ENCODE results near the gene EFTUD2.
A peak's percentile ranks its signal among the peaks of the same experiment; 100 is the strongest.
"Not testable (repeated sequence)": the region's sequence is repeated elsewhere in the genome, so short reads cannot be mapped to it uniquely, and the experiment has no call there.

Gene EFTUD2

GRCh38 chr17:44899074-44899782 lies at the start of gene EFTUD2:
Gene EFTUD2, minus strand, starts transcription at chr17:44899445. Its CDS starts 4,924 bp downstream, at chr17:44894521.
- DNase-seq (ENCODE audit: low read depth): peak; percentile 45

GRCh38 chr17:44948315-44948795 lies 49.1 kb upstream of the EFTUD2 start:
- DNase-seq (ENCODE audit: low read depth): no peak

DNA sequence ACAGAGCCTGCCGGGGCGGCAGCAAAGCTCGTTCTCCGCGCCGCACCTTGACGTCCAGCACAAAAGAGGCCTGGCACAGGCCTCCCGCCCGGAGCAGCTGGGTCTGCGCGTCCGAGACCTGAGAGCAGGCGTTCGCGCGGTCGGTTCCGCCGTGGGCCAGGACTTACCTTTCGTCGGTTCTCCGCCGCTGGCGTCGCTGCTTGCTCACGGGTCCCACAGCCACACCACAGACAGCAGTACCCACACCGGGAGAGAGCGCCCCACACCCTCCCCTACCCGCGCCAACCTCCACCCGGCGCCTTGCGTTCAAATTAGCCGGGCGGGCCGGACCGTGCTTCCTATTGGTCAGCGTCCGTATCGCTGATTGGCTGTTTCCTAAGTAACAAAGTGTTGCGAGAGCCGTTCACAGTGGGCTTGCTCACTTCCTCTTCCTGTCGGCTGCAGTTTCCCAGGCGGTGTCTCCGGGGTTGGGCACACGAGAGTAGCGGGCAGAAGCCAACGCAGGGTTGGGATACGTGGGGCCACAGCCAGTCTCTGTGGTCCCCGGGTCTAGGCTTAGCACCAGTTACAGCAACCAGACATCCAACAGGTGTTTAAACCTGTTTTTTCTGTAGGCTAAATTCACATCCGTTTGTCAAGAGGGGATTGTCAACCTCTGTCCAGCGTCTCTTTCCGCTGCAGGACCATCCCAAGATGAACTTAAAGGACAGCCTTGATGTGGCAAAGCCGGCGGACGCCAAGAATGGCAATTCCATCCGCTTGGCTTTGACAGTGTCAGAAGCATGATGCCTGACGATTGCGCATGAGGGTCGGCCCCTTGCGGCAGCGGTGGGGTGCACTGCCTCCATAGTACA lies 48.4 kb upstream of the EFTUD2 start, which contains the start of gene KIF18B:
TSS of gene KIF18B (minus strand) at position 313 of the 854 bp plus-strand sequence. CDS start 11,429 bp downstream, outside the sequence.
- peak; percentile 73 for DNase-seq (ENCODE audit: low read depth)

GRCh38 chr17:44945652-44946051 lies 46.4 kb upstream of the EFTUD2 start:
- not testable (repeated sequence) for DNase-seq (ENCODE audit: low read depth)

GRCh38 chr17:44942456-44942855 lies 43.2 kb upstream of the EFTUD2 start:
- DNase-seq (ENCODE audit: low read depth): no peak

DNA sequence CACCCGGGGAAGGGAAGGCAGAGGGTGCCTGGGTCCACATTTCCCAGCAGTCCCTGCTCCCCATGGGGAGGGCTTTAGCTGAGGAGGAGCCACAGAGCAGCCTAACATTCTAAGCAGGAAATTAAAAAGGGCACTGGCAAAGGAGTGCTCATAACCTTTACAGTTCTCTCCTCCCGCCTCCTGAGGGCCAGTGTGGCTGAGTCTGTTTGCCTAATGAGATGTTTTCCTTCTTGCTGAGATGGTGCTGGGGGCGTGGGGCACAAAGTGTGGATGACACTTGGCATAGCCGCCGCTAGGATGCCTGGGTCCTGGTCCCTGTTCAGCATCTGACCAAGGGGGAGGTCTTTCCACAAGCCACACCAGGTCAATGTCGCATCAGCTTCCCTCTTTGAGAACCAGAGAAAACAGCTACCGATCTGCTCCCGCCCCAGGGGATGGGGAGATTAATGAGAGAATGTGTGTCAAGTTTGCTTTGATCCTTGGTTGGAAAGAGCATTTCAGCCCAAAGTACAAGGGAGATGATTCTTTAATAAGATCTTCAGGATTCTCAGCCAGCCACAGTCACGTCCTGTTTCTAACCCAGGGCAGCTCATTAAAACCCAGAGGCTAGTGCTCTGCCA lies 42.6 kb upstream of the EFTUD2 start:
- DNase-seq (ENCODE audit: low read depth): no peak

- no peak for DNase-seq (ENCODE audit: low read depth)
Observed at GRCh38 chr17:44940768-44941167, 41.5 kb upstream of the EFTUD2 start.

- DNase-seq (ENCODE audit: low read depth): no peak
Observed at GRCh38 chr17:44940317-44940716, 41.1 kb upstream of the EFTUD2 start.

DNA sequence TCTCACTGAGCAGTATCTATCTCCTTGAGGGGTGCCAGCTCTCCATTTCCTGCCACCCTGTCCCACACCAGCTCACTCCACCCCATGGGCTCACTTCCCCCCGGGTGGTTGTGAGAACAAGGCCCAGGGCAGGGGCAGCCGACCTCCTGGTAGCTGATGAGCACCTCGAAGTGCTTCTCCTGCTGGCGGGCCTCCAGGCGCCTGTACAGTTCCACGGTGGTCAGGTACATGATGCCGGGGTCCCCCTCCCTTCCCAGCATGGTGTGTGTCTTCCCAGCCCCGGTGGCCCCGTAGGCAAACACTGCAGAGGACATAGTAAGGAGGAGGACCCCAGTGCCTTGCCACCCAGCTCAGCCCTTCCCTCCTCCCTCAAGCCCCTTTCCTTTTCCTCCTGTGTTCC lies 35.9 kb upstream of the EFTUD2 start:
- DNase-seq (ENCODE audit: low read depth): no peak

DNA sequence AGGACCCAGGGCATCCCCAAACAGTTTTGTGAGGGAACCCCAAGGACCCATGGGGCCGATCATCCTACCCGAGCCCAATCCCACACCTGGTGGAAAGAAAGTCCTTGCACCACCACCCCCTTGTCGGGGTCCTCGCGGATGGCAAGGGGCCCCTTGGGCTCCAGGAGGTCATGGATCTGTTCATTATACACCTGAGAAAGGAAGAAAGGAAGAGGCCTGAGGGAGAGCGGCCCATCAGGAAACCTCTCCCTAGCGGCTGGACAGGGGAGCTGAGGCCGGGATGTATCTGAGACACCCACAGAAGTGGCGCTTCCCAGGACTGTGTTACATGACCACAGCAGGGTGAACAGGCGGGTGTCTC lies 35.5 kb upstream of the EFTUD2 start:
- DNase-seq (ENCODE audit: low read depth): no peak

- DNase-seq (ENCODE audit: low read depth): no peak
Observed at GRCh38 chr17:44933824-44934744, 34.8 kb upstream of the EFTUD2 start.

- no peak for DNase-seq (ENCODE audit: low read depth)
Observed at GRCh38 chr17:44932787-44933097, 33.5 kb upstream of the EFTUD2 start.

GRCh38 chr17:44932096-44932786 lies 33.0 kb upstream of the EFTUD2 start:
- DNase-seq (ENCODE audit: low read depth): no peak

- no peak for DNase-seq (ENCODE audit: low read depth)
Observed at GRCh38 chr17:44931376-44931775, 32.1 kb upstream of the EFTUD2 start.

- DNase-seq (ENCODE audit: low read depth): no peak
Observed at GRCh38 chr17:44930667-44931066, 31.4 kb upstream of the EFTUD2 start.

GRCh38 chr17:44928950-44929720 lies 29.9 kb upstream of the EFTUD2 start:
- DNase-seq (ENCODE audit: low read depth): no peak

- DNase-seq (ENCODE audit: low read depth): no peak
Observed at GRCh38 chr17:44928136-44928535, 28.9 kb upstream of the EFTUD2 start.

DNA sequence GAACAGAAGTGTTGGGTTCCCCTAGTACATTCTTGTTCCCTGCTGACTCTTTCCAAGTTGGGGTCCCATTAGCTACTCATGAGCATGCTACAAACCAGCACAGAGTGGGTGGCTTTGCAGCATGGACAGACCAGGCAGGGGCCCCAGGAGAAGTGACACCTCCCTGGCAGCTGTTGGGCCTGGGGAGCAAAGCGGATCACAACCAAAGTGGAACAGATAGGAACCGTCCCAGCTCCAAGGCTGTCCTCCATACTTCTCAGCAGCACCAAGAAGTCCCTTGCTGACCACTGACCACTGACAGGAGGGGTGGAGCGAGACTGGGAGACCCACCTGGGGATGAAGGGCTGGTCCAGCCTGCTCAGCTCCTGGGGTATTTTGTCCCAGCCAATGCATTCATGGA lies 28.5 kb upstream of the EFTUD2 start:
- no peak for DNase-seq (ENCODE audit: low read depth)

DNA sequence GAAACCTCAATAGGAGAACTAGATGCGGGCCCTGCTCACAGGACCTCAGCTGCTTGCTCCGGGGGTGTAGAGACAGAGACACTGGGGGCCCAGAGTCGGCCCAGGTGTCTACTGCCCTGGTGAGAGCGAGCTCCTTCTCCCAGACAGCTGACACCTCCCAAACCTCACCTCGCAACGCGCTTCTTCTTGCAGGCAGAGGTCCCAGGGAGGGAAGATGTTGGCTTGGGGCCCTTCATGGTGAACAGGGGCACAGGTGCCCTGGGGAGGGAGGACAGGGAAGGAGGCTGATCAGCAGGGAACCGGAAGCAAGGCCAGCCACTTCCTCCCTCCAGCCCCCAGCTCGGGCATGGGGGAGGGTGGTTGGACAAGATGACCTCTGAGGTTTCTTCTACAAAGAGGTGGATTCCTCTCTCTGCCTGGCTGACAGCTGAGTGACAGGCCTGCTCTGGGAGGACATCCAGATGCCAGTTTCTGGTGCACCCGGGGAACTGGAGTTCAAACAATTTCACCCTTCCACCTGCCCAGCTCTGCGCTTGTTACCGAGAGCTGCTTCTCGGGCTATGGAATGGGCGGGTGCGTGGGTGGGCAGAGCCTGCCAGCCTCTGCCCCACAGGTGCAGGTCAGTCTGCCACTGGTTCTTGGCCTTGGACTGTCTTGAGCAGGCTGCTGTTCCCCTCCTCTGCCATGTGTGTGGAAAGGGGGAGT lies 27.7 kb upstream of the EFTUD2 start:
- no peak for DNase-seq (ENCODE audit: low read depth)
